ENCODE results near the gene KCNK10.

DNA sequence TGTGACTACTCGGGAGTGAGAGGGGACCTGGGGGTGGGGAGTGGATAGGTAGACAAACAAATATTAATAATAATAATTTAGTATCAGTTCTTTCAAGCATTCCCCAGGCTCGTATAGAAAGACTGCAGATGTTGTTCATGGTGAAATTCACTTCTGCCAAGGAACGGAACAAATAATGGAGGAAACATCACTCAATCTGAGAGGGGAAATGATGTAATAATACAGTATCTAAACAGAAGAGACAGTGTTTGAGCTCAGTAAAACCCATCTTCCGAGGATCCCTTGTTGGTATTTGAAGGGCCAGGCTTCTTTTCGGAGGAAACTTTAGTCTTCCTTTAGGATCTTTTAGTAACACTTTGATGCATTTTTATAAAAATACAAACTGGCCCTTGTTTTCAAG is 114.2 kb downstream of the KCNK10 start:
- TF ChIP-seq, protein P1, sequence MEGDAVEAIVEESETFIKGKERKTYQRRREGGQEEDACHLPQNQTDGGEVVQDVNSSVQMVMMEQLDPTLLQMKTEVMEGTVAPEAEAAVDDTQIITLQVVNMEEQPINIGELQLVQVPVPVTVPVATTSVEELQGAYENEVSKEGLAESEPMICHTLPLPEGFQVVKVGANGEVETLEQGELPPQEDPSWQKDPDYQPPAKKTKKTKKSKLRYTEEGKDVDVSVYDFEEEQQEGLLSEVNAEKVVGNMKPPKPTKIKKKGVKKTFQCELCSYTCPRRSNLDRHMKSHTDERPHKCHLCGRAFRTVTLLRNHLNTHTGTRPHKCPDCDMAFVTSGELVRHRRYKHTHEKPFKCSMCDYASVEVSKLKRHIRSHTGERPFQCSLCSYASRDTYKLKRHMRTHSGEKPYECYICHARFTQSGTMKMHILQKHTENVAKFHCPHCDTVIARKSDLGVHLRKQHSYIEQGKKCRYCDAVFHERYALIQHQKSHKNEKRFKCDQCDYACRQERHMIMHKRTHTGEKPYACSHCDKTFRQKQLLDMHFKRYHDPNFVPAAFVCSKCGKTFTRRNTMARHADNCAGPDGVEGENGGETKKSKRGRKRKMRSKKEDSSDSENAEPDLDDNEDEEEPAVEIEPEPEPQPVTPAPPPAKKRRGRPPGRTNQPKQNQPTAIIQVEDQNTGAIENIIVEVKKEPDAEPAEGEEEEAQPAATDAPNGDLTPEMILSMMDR (IDR thresholded peaks at IDR 0.05), result no peak
- no peak for TF ChIP-seq POLR2A (IDR thresholded peaks at IDR 0.05)
